Inflammatory macrophage treated with lipopolysaccharide for 4 hours (primary cell): ENCODE data around the gene MUCL3.

Experiments
- DNase-seq: peaks from one replicate; pipeline ENCODE4 v3.0.0-alpha.2; 2020

MUCL3 gene

GRCh38 chr6:30947231-30947630, 6.5 kb downstream of the MUCL3 start:
- DNase-seq = no peak

- DNase-seq = no peak
These were observed 8.0 kb downstream of the MUCL3 start for GRCh38 chr6:30948811-30949210.

DNA sequence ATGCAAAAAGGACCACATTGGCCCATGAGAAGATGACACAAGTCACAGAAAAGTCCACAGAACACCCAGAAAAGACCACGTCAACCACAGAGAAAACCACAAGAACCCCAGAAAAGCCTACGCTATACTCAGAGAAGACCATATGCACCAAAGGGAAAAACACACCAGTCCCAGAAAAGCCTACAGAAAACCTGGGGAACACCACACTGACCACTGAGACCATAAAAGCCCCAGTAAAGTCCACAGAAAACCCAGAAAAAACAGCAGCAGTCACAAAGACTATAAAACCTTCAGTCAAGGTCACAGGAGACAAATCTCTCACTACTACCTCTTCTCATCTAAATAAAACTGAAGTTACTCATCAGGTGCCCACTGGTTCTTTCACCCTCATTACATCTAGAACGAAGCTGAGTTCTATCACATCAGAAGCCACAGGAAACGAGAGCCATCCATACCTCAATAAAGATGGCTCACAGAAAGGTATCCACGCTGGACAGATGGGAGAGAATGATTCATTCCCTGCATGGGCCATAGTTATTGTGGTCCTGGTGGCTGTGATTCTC, 11.2 kb downstream of the MUCL3 start:
- no peak for DNase-seq

DNA sequence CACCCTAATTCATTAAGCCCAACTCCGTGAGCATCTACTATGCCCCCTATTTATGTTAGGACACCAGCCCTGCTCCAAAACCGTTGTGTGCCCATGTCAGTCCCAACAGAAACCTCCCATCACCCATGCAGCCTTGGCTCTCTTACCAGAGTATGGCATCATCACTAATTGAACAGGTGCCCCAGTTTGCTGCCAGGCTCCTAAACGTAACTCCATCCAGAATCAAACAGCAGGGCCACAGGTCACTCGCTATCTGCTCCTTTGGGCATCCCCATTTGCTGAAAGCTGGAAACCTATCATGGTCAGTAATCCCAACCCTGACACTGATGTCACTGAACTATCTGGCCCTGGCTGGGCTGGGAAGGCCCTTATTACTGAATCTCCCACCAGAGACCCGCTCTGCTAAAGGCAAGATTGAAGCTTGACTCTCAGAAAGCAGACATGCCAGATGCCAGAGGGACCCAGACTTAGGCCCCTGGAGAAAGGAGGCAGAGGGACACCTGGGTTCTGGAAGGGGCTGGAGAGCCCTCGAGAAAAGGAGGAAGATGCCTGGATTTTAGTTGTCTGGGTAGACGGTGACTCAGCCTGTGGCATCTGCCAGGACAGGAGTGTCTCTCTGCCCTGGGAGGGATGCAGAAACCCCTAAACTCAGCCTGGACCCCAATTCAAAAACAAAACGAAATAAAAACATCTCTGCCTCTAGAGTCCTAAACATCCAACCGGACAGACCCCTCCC, 14.0 kb downstream of the MUCL3 start:
- no peak for DNase-seq

- peak; percentile 53 for DNase-seq
These were observed 14.7 kb downstream of the MUCL3 start for GRCh38 chr6:30955367-30956042.

- DNase-seq = no peak
These were observed 16.9 kb downstream of the MUCL3 start for GRCh38 chr6:30957716-30958115.

DNA sequence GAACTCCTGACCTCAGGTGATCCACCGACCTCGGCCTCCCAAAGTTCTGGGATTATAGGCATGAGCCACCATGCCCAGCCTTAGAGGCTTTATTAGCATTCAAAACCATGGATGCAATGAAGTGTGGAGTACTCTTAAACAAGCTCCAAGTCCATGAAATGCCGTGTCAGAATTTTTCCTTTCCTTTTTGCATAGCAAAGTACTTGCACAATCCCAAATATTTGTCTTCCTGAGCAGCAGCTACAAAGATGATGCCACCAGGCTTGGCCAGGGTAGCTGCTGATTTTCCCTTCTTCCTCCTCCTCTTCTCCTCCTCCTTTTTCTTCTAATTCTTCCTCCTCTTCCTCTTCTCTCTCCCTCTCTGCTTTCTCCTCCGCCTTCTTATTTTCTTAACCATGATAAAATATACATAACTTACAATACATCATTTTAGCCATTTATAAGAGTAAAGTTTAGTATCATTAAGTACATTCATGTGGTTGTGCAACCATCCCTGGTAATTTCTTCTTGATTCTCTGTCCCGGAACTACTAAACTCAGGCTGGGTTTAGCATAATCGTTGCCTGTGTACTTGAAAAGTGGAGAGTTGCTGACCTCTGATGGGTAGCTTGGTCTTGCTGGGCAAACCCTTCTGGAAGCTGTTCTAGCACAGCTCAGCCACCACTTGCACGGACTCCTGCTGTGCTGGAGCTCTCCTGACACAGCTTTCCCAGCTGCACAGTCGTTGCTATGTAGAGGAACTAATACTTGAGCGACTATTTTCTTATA, 20.3 kb downstream of the MUCL3 start:
- peak; percentile 45 for DNase-seq

DNA sequence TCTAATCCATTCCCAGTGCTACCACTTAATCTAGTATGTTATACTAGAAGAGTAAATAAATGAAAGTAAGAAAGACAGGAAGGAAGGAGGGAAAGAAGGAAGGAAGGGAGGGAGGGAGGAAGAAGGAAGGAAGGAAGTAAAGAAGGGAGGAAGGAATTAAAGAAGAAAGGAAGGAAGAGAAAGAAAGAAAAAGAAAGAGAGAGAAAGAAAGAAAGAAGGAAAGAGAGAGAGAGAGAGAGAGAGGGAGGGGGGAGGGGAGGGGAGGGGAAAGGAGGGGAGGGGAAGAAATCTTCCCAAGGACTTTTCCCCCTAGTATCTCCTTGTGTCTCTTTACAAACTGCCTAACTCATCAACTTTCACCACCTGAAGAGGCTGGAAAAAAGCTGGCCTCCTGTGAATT, 21.9 kb downstream of the MUCL3 start:
- DNase-seq = no peak

DNA sequence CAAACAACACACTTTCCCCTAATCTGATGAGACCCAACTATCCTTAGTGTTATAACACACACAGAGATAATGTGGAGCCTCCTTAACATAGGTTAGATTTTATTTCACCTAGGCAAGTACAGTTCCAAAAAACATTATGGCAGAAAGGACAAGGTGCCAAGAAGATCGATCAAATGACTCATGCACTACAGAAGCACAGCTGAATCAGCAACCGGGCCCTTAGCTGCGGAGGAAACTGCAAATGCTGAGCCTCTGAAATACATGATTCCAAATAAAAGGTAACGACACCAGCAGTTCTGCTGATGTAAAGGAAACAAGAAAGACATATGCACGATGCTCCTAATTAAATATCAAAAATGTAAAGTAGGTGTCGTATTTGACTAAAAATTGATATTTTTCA, 22.9 kb downstream of the MUCL3 start:
- DNase-seq = no peak

GRCh38 chr6:30964075-30964474, 23.3 kb downstream of the MUCL3 start:
- DNase-seq = no peak

DNA sequence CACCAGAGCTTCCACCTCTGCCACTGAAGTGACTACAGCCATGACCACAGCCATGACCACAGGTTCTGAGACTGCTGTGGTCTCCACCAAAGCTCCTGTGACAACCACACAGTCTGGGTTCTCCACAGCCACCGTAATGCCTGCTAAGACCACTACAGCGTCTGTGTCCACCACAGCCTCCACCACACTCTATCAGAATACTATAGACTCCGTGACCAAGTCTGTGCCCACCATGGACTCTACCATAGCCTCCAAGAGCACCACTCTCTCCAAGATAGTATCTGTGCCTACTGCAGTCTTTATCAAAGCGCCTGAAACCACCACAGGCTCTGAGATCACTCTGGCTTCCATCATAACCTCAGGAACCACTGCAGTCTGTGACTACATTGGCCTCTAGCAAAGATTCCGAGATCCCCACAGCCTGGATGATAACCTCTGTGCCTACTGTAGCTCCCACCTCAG, 24.4 kb downstream of the MUCL3 start:
- DNase-seq = no peak

DNA sequence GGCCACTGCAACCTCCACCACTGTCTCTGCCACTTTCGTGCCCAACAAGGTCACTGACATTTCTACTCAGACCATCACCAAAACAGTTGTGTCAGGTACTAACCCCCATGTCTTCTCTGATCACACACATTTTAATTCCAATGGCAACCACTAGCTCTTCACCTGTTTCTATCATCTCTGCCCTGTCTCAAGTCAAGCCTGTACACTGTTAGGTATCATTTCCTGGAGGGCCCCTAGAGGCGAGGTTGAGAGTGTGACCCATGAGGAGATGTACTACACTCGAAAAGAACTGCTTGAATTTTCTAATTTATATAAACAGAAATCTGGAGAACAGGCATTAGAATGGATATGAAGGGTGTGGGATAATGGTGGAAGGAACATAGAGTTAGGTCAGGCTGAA, 25.4 kb downstream of the MUCL3 start:
- DNase-seq = no peak

- peak; percentile 88 for DNase-seq
These were observed 28.4 kb downstream of the MUCL3 start for GRCh38 chr6:30969171-30969570.

DNA sequence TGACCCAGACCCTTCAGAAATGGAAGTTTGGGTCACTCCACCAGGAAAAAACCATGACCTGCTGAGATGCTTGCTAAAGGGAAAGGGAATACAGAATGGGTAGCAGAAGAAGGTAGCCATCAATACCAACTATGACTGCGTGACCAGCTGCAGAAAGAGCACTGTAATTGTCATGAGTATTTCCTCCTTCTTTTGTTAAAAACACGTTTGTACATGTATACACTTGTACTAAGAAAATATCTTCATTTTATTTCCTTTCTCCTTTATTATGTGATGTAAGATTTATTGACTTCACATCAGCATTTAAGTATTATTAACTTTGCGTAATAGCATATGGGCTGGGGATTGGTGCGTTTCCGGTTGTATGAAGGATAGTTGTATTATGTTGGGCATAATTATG, 30.2 kb downstream of the MUCL3 start:
- DNase-seq = no peak

DNA sequence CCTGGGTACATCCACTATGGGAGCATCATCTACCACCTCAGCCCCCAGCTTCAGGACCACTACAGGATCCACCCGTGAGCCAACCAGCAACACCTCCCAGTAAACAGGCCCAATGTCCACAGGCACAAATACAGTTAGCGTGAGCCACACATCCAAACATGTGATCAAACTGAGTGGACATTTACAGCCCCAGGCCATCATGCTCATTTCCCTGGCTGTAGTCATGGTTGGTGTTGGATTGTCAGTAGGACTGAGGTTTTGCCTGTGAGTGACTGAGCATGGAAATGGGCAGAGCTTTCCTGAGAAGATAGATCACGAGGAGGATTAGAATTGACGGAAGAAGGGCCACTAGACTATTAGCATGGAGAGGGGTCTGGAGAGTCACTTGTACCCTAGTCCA, 32.0 kb downstream of the MUCL3 start:
- DNase-seq = no peak

GRCh38 chr6:30974490-30975252, 33.9 kb downstream of the MUCL3 start:
- DNase-seq = no peak

DNA sequence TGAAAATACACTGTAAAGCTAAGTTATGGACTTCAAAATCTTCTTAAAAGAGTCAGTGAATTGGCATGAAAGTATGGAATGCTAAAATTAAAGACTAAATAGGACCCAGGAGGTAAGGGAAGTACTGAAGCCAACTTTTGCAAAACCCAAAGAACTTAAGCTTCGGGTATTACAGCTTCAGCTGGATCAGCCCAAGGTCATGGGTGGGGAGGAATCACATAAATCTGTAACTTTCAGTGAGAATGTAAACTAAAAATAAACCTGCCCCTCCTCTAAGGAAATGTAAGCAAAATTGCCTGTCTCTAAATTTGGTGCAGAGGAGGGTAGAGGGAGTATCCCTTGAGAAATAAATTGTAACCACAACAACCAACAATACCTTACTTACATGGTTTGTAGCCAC, 38.4 kb downstream of the MUCL3 start:
- no peak for DNase-seq

DNA sequence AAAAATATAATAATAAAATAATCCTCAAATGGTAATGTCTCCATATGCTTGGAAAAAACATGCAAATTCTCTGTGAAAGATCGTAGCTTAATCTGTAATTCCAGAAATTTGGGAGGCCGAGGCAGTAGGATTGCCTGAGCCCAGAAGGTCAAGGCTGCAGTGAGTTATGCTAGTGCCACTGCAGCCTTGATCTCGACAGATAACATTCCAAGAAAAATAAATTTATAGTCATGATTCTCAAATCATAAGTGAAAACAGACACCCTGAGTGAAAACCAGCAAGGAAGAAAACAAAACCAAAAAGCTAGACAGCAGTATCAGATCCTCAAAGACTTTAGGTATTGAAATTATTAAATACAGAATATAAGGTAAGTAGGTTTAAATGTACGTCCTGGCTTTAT, 38.9 kb downstream of the MUCL3 start:
- DNase-seq = no peak

- no peak for DNase-seq
These were observed 41.4 kb downstream of the MUCL3 start for GRCh38 chr6:30981942-30982772.

GRCh38 chr6:30983439-30983838, 42.7 kb downstream of the MUCL3 start, which contains the start of gene MUC21:
Gene MUC21 (plus strand): TSS chr6:30983718. CDS start chr6:30983959, 241 bp downstream.
- no peak for DNase-seq

DNA sequence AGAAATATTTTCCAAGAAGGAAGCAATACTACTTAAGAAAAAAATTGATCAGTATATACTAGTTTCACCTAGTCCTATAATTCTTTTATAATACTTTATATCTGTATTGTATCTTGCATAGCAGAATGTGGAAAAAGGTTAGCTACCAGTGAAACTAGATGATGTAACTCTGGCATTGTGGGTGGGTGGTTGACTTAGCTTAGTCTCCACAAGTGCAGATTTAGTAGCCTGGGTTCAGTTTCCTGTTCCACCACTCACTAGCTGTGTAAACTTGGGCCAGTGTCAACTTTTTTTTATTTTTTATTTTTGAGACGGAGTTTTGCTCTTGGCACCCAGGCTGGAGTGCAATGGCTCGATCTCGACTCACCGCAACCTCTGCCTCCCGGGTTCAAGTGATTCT, 44.7 kb downstream of the MUCL3 start:
- DNase-seq = peak; percentile 62

- no peak for DNase-seq
These were observed 46.5 kb downstream of the MUCL3 start for GRCh38 chr6:30987304-30987703.
